Neuronal stem cell (in vitro differentiated cells): ENCODE measurements around the gene RLN3.

ENCODE experiments used
- DNase-seq: peaks from one replicate; pipeline ENCODE4 v3.0.0-alpha.2; 2013; ENCODE audit warnings: low spot score
- H2AFZ ChIP-seq: one replicate; pipeline ENCODE4 v1.6.1; 2013; ENCODE audit warnings: mild to moderate bottlenecking, low read length, inconsistent platforms
- H2AK5ac ChIP-seq: 2 replicates; pipeline ENCODE4 v1.6.1; 2013; ENCODE audit warnings: low read depth, mild to moderate bottlenecking, inconsistent platforms, low read length, moderate library complexity, mixed read lengths
- H2BK120ac ChIP-seq: 2 replicates; pipeline ENCODE4 v1.6.1; 2013; ENCODE audit warnings: low read depth, mild to moderate bottlenecking, inconsistent platforms, low read length, moderate library complexity, mixed read lengths
- H2BK12ac ChIP-seq: one replicate; pipeline ENCODE4 v1.6.1; 2013; ENCODE audit warnings: low read length, inconsistent platforms
- H2BK15ac ChIP-seq: 2 replicates; pipeline ENCODE4 v1.6.1; 2013; ENCODE audit warnings: mild to moderate bottlenecking, low read length, inconsistent platforms, mixed read lengths
- H2BK5ac ChIP-seq: one replicate; pipeline ENCODE4 v1.6.1; 2013; ENCODE audit warnings: inconsistent platforms, mild to moderate bottlenecking, low read length, moderate library complexity
- H3K14ac ChIP-seq: one replicate; pipeline ENCODE4 v1.6.1; 2013; ENCODE audit warnings: low read length, inconsistent platforms
- H3K18ac ChIP-seq: 2 replicates; pipeline ENCODE4 v1.6.1; 2013; ENCODE audit warnings: low read length, inconsistent platforms
- H3K23ac ChIP-seq: 2 replicates; pipeline ENCODE4 v1.6.1; 2013; ENCODE audit warnings: low read depth, mild to moderate bottlenecking, mixed read lengths, low read length, inconsistent platforms; ENCODE audit not compliant: poor library complexity
- H3K27ac ChIP-seq: replicated peaks from 3 replicates; pipeline ENCODE4 v1.5.1; 2013; ENCODE audit warnings: low read length, inconsistent platforms
- H3K27me3 ChIP-seq, 3 experiments: 2 replicates each; pipeline ENCODE4 v1.6.1; 2013; ENCODE audit warnings: low read length in 3 of 3, mild to moderate bottlenecking in 2 of 3, inconsistent platforms in 1 of 3, low read depth in 1 of 3, mixed read lengths in 1 of 3, moderate library complexity in 1 of 3; ENCODE audit not compliant: control insufficient read depth in 3 of 3, insufficient read depth in 3 of 3
- H3K36me3 ChIP-seq, 2 donors: replicated peaks in 1 of 2; 2 replicates each; pipeline ENCODE4 v1.6.1; 2013; ENCODE audit warnings: low read length in 2 of 2; ENCODE audit not compliant: control insufficient read depth in 2 of 2, insufficient read depth in 2 of 2
- H3K4ac ChIP-seq: 2 replicates; pipeline ENCODE4 v1.6.1; 2013; ENCODE audit warnings: inconsistent platforms, mild to moderate bottlenecking, low read length, moderate library complexity
- H3K4me1 ChIP-seq, 2 donors: 1 replicate in 1 of 2; 2 replicates in 1 of 2; pipeline ENCODE4 v1.6.1; 2013; ENCODE audit warnings: low read length in 2 of 2, low read depth in 1 of 2; ENCODE audit not compliant: control insufficient read depth in 2 of 2, insufficient read depth in 1 of 2
- H3K4me2 ChIP-seq: one replicate; pipeline ENCODE4 v1.6.1; 2013; ENCODE audit warnings: mild to moderate bottlenecking, low read length, inconsistent platforms; ENCODE audit not compliant: insufficient read depth, poor library complexity, severe bottlenecking
- H3K4me3 ChIP-seq, 2 donors: 2 replicates each; pipeline ENCODE4 v1.5.1; 2013; ENCODE audit warnings: low read length in 2 of 2, mild to moderate bottlenecking in 2 of 2, inconsistent platforms in 1 of 2, moderate library complexity in 1 of 2
- H3K79me1 ChIP-seq: one replicate; pipeline ENCODE4 v1.6.1; 2013; ENCODE audit warnings: low read depth, mild to moderate bottlenecking, inconsistent platforms, low read length, moderate library complexity
- H3K9ac ChIP-seq: one replicate; pipeline ENCODE4 v1.6.1; 2013; ENCODE audit warnings: mild to moderate bottlenecking, low read depth, low read length, inconsistent platforms; ENCODE audit not compliant: poor library complexity
- H3K9me3 ChIP-seq, 2 donors: replicated peaks in 1 of 2; 2 replicates each; pipeline versions ENCODE3 to v1.6.1; 2013; ENCODE audit warnings: low read length in 2 of 2, mild to moderate bottlenecking in 2 of 2, inconsistent platforms in 1 of 2, low read depth in 1 of 2, mixed read lengths in 1 of 2, moderate library complexity in 1 of 2; ENCODE audit not compliant: control insufficient read depth in 2 of 2, insufficient read depth in 1 of 2
- H4K8ac ChIP-seq: one replicate; pipeline ENCODE4 v1.6.1; 2013; ENCODE audit warnings: low read depth, mild to moderate bottlenecking, inconsistent platforms, low read length, moderate library complexity
- H4K91ac ChIP-seq: one replicate; pipeline ENCODE4 v1.6.1; 2013; ENCODE audit warnings: low read length, low read depth, mild to moderate bottlenecking, inconsistent platforms; ENCODE audit not compliant: poor library complexity
- WGBS, 2 donors: extraction: QIAGEN DNeasy Blood & Tissue Kit; methylation state at CpG; one replicate each; pipeline ENCODE4 v1.1.7; 2013; ENCODE audit warnings: missing lambda C conversion rate in 2 of 2, mixed read lengths in 1 of 2; ENCODE audit not compliant: insufficient read length in 2 of 2, insufficient replicate concordance in 1 of 2; ENCODE audit errors: extremely low coverage in 2 of 2; 5-methylcytosine and 5-hydroxymethylcytosine counted together

The RLN3 gene

DNA sequence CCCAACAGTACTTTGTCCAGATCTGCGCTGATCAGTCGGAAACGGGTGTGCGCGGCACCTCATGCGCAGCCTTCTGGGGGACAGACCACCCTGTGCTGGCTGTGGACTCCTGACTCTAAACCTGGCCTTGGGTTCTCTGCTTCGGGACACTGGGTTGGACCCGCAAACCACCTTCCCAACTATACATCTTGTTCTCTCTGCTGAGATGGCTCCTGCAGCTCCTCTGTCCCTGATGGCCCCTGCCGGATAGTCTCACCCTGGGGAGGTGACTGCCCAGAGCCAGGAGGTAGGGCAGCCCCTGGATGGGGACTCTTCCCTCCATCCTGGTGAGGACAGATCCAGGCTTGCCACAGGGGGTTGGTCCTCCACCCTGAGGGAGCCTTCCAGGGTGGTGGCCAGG, 45.2 kb upstream of the RLN3 start:
- H3K79me1 ChIP-seq, result peaks cover 10% of the 10 kb centered on the region
- no peak overlapping the region for H2AFZ ChIP-seq
- H3K9ac ChIP-seq, result no peak overlapping the region
- peaks cover 13 to 20% of the 10 kb centered on the region in 2 donors for H3K36me3 ChIP-seq
- H3K9me3 ChIP-seq, result no peaks in the 10 kb centered on the region
- H3K18ac ChIP-seq, result no peak overlapping the region
- H2BK15ac ChIP-seq, result peak overlapping the region; percentile 3
- peak overlapping the region in 1 of 2 donors; percentile 21 for H3K4me3 ChIP-seq
- H2BK12ac ChIP-seq, result no peak overlapping the region
- H3K27me3 ChIP-seq, result no peaks in the 10 kb centered on the region
- H4K91ac ChIP-seq, result no peak overlapping the region
- H4K8ac ChIP-seq, result no peak overlapping the region
- WGBS, 2 donors, result no CpG with 5 or more reads among the region's 9 CpGs
- no peak overlapping the region for H3K4me2 ChIP-seq
- no peak overlapping the region for H3K4ac ChIP-seq
- H2BK5ac ChIP-seq, result no peak overlapping the region
- H3K27ac ChIP-seq, result no peak overlapping the region
- H3K23ac ChIP-seq, result no peak overlapping the region
- H2BK120ac ChIP-seq, result no peak overlapping the region
- no peak overlapping the region for H2AK5ac ChIP-seq
- H3K4me1 ChIP-seq, result peaks cover 11 to 18% of the 10 kb centered on the region in 2 donors
- DNase-seq, result no peak
- H3K14ac ChIP-seq, result no peak overlapping the region

DNA sequence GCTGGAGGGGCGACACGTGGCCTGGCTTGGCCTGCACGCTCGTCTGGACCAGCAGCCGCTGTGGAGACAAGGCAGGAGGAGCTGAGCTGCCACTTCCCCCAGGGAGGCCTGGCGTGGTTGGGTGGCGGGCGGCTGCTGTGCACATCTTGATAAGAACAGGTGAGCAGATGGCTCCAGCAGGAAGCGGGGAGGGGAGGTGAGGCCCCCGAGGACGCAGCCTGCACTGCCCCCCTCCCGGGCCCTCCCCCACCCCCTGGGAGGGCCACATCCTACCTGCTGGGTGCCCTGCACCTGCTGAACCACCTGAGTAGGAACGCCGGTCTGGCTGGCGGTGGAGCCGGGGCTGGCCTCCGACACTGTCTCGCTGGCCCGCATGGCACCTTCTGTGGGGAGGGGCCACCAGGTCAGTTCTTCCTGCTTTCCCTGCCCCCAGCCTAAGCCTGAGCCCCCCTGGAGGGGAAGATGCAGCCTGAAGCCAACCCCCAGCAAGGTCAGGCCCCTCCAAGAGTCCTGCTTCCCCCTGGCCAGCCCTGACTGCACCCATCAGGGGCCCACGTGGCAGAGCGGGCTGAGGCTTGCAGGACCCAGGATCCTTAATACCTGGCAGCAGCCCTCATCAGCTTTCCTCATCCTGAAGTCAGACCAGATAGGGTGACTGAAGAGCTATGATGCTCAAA, 44.6 kb upstream of the RLN3 start:
- H3K4me1 ChIP-seq, result peaks cover 11 to 18% of the 10 kb centered on the region in 2 donors

DNA sequence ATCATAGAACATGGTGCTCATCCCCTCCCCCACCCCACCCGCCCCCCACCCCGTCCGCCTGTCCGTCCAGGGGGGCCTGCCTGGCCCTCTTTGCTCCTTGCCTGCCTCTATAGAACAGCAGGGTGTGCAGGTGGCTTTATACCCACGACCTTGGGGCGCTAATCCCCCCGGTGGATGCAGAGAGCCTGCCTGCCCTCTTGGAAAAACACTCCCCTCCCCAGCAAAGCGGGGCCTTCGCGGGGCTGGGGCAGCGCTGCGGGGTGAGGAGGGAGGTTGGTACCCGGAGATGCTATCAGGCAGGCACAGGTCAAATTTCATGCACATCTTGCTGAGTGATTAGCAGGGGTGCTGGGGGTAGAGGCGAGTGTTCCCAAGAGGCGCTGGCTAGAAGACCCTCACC, 43.8 kb upstream of the RLN3 start:
- Histone ChIP-seq H4K8ac (no peak overlapping the region), H2AFZ (no peak overlapping the region), H3K4me2 (no peak overlapping the region), H3K27me3 (no peaks in the 10 kb centered on the region), H3K79me1 (peaks cover 10% of the 10 kb centered on the region), H3K4ac (no peak overlapping the region), H2BK12ac (no peak overlapping the region), H4K91ac (no peak overlapping the region), H3K4me1 (peaks cover 11 to 16% of the 10 kb centered on the region in 2 donors), H3K18ac (peak overlapping the region; percentile 76), H3K23ac (no peak overlapping the region), H2AK5ac (no peak overlapping the region), H3K27ac (no peak overlapping the region), H2BK15ac (no peak overlapping the region), H3K4me3 (no peak overlapping the region), H3K9ac (no peak overlapping the region), H3K14ac (peak overlapping the region; percentile 97), H2BK5ac (no peak overlapping the region), H2BK120ac (no peak overlapping the region), H3K36me3 (peaks cover 14 to 24% of the 10 kb centered on the region in 2 donors), H3K9me3 (no peaks in the 10 kb centered on the region)
- DNase-seq, result no peak
- no CpG with 5 or more reads among the region's 15 CpGs for WGBS, 2 donors

More for the DNA sequence above, 44.6 kb upstream of the RLN3 start:
- DNase-seq, result no peak
- Histone ChIP-seq H2BK15ac (peak overlapping the region; percentile 3), H3K4ac (no peak overlapping the region), H2AFZ (no peak overlapping the region), H3K4me2 (no peak overlapping the region), H3K18ac (no peak overlapping the region), H2AK5ac (no peak overlapping the region), H2BK12ac (no peak overlapping the region), H3K4me3 (peak overlapping the region in 1 of 2 donors; percentile 21), H4K91ac (no peak overlapping the region), H3K9ac (no peak overlapping the region), H3K27me3 (no peaks in the 10 kb centered on the region), H3K23ac (no peak overlapping the region), H3K27ac (no peak overlapping the region), H2BK5ac (no peak overlapping the region), H4K8ac (no peak overlapping the region), H3K14ac (no peak overlapping the region), H3K36me3 (peaks cover 12 to 22% of the 10 kb centered on the region in 2 donors), H3K9me3 (no peaks in the 10 kb centered on the region), H2BK120ac (no peak overlapping the region), H3K79me1 (peaks cover 10% of the 10 kb centered on the region)
- WGBS, 2 donors, result no CpG with 5 or more reads among the region's 21 CpGs

GRCh38 chr19:13984875-13985741, 42.8 kb upstream of the RLN3 start:
- peaks cover 14 to 20% of the 10 kb centered on the region in 2 donors for H3K36me3 ChIP-seq
- no peak overlapping the region for H2BK120ac ChIP-seq
- H2AK5ac ChIP-seq, result peak overlapping the region; percentile 79
- no peak overlapping the region for H3K27ac ChIP-seq
- H3K18ac ChIP-seq, result no peak overlapping the region
- no peak overlapping the region for H4K8ac ChIP-seq
- H2BK15ac ChIP-seq, result no peak overlapping the region
- no peak overlapping the region for H3K4me3 ChIP-seq
- DNase-seq, result no peak
- H2AFZ ChIP-seq, result no peak overlapping the region
- H2BK5ac ChIP-seq, result no peak overlapping the region
- no CpG with 5 or more reads among the region's 25 CpGs for WGBS, 2 donors
- H3K4me2 ChIP-seq, result no peak overlapping the region
- H3K79me1 ChIP-seq, result peaks cover 10% of the 10 kb centered on the region
- H3K4me1 ChIP-seq, result peaks cover 11% of the 10 kb centered on the region in 2 donors
- H3K23ac ChIP-seq, result peak overlapping the region; percentile 73
- no peaks in the 10 kb centered on the region for H3K27me3 ChIP-seq
- no peaks in the 10 kb centered on the region for H3K9me3 ChIP-seq
- H3K9ac ChIP-seq, result no peak overlapping the region
- no peak overlapping the region for H2BK12ac ChIP-seq
- H3K14ac ChIP-seq, result peak overlapping the region; percentile 71
- no peak overlapping the region for H4K91ac ChIP-seq
- H3K4ac ChIP-seq, result no peak overlapping the region
